Bronchial epithelial cell (primary cell): ENCODE data around the gene TMEM72. TPM values are rescaled to one million over a fixed set of nuclear protein-coding genes. Genes with fewer than 3 reads are reported as not detected.

Experiments
- DNase-seq: peaks from one replicate; pipeline ENCODE4 v3.0.0-alpha.2; 2010; ENCODE audit warnings: low read depth
- FAIRE-seq: peaks from 2 replicates; lab custom pipeline; 2011; peaks lifted over from hg19 to GRCh38; lab: Jason Lieb, UNC
- H3K27me3 ChIP-seq: 2 replicates; pipeline ENCODE4 v1.5.1; 2011; ENCODE audit warnings: low read length; ENCODE audit not compliant: control insufficient read depth, insufficient read depth
- H3K36me3 ChIP-seq: 2 replicates; pipeline ENCODE4 v1.5.1; 2011; ENCODE audit warnings: low read length; ENCODE audit not compliant: control insufficient read depth, insufficient read depth
- H3K4me3 ChIP-seq: 2 replicates; pipeline ENCODE4 v1.5.1; 2011; ENCODE audit warnings: mild to moderate bottlenecking, low read depth, low read length, control low read depth
- total RNA-seq: library from RNA; depleted of rRNA; stranded (reverse); fragments of >200 nt; gene quantifications from 2 replicates; pipeline ENCODE4 v1.2.1, GENCODE V29; 2014
- TF ChIP-seq, protein P1 (sequence below): IDR thresholded peaks from 2 replicates; pipeline ENCODE4 v1.5.1; 2011; ENCODE audit warnings: mild to moderate bottlenecking, moderate library complexity, low read length, control low read depth, inconsistent platforms; ENCODE audit not compliant: insufficient read depth, severe bottlenecking

TMEM72 gene
- total RNA-seq, 1 donor from 2014 or later, result not detected

DNA sequence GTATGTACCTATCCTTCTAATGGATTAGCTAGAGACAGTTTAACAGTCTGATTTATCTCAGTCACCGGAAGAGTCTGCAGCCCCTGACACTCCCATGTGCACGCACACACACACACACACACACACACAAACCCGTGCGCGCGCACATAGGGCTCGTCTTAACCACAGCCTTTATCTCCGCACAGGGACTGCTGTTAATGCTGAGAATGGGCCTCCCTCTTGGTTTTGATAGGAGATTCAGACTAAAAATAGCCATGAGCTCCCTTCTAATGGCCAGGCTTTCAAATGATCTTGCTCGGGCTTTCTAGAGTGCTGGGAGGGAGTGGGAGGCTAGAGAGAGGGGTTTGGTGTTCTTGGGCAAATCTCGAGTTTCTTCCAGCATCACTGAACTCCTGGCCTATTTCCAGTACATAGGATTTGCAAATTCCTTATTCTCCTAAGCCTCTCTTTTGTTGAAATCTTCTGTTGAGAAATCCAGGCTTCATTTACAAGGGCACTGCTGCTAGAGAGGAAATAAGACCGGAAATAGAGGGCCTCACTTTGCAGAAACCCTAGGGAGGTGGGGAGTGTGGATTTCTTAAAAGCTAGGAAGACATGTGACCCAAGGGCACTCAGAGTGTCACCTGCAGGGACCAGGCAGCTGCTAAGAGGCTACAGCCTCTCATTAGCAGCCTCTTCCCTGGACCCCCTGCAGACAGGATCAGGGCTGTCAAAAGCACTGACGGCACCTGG, 2.4 kb downstream of the TMEM72 start:
- FAIRE-seq, result no peak
- Histone ChIP-seq H3K36me3 (no peaks in the 10 kb centered on the region), H3K4me3 (no peak overlapping the region), H3K27me3 (no peaks in the 10 kb centered on the region)
- no peak for DNase-seq
- TF ChIP-seq, protein P1, sequence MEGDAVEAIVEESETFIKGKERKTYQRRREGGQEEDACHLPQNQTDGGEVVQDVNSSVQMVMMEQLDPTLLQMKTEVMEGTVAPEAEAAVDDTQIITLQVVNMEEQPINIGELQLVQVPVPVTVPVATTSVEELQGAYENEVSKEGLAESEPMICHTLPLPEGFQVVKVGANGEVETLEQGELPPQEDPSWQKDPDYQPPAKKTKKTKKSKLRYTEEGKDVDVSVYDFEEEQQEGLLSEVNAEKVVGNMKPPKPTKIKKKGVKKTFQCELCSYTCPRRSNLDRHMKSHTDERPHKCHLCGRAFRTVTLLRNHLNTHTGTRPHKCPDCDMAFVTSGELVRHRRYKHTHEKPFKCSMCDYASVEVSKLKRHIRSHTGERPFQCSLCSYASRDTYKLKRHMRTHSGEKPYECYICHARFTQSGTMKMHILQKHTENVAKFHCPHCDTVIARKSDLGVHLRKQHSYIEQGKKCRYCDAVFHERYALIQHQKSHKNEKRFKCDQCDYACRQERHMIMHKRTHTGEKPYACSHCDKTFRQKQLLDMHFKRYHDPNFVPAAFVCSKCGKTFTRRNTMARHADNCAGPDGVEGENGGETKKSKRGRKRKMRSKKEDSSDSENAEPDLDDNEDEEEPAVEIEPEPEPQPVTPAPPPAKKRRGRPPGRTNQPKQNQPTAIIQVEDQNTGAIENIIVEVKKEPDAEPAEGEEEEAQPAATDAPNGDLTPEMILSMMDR, result no peak

DNA sequence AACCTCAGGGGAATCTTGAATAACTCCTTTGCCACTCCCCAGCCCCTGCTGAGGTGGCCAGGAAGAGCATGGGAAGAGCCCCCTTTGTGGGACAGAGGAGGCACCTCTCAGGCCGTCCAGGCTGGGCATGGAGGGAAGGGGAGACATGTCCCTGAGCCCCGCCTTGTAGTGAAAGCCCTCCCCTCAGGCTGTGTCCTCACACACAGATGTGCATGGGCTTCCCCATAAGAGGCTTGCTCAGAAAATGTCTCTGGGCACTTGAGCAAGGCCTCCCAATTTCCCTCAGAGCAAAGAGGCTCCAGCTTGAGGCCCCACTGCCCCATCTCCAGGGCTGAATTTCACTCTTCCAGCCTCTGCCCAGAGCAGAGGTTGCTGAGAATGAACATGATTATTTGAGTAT, 3.8 kb downstream of the TMEM72 start:
- no peak overlapping the region for H3K4me3 ChIP-seq
- TF ChIP-seq, protein P1, result no peak
- no peaks in the 10 kb centered on the region for H3K36me3 ChIP-seq
- DNase-seq (no peak), FAIRE-seq (no peak)
- H3K27me3 ChIP-seq, result no peaks in the 10 kb centered on the region

DNA sequence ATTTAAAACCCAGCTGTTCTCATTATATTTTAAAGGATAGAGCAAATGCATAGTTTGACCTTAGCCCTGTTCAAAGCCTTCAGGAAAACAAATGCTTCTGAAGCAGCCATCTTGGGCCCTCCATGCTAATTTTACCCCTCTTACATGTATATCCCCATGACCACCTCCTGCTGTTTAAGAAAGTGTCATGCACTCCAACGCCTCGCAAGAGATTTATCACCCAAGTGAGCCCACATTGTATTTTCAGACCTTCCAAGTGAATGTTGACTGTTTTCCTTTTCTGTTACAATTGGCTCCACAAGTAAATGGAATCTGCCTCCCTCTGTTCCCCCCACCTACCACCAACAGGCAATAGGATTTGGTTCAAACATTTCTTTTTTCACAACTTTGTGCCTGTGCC, 5.3 kb downstream of the TMEM72 start:
- no peak for FAIRE-seq

DNA sequence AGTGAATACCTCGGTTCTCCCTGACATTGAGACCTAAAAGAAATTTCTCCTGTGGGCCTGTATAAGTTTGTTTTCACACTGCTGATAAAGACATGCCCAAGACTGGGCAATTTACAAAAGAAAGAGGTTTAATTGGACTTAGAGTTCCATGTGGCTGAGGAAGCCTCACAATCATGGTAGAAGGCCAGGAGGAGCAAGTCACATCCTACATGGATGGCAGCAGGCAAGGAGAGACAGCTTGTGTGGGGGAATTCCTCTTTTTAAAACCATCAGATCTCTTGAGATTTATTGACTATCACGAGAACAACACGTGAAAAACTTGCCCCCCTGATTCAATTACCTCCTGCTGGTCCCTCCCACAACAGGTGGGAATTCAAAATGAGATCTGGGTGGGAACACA, 6.7 kb downstream of the TMEM72 start:
- Histone ChIP-seq H3K36me3 (no peaks in the 10 kb centered on the region), H3K27me3 (no peaks in the 10 kb centered on the region), H3K4me3 (no peak overlapping the region)
- TF ChIP-seq, protein P1, result no peak
- FAIRE-seq, result no peak
- DNase-seq, result no peak

More for the DNA sequence above, 5.3 kb downstream of the TMEM72 start:
- Histone ChIP-seq H3K36me3 (no peaks in the 10 kb centered on the region), H3K4me3 (no peak overlapping the region), H3K27me3 (no peaks in the 10 kb centered on the region)
- TF ChIP-seq, protein P1, result no peak
- DNase-seq, result no peak

DNA sequence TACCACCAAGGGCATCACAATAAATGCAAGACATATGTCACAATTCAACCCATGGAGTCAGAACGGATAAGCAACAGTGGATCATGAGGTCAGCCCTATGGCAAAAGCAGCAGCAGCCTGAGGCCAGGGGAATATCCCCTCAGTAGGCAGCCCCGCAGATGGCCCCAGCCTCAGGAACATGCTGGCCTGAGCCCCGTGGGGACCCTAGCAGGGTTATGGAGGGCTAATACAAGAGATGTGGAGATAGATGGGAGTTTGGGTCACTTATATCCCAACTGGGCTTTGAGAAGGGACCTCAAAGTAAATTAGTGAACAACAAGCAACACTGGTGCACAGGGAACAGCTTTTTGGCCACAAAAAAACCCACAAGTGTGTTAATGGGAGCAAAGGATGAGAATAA, 9.1 kb downstream of the TMEM72 start:
- TF ChIP-seq, protein P1, result no peak
- no peaks in the 10 kb centered on the region for H3K36me3 ChIP-seq
- FAIRE-seq (no peak), DNase-seq (no peak)
- no peaks in the 10 kb centered on the region for H3K27me3 ChIP-seq
- no peak overlapping the region for H3K4me3 ChIP-seq

DNA sequence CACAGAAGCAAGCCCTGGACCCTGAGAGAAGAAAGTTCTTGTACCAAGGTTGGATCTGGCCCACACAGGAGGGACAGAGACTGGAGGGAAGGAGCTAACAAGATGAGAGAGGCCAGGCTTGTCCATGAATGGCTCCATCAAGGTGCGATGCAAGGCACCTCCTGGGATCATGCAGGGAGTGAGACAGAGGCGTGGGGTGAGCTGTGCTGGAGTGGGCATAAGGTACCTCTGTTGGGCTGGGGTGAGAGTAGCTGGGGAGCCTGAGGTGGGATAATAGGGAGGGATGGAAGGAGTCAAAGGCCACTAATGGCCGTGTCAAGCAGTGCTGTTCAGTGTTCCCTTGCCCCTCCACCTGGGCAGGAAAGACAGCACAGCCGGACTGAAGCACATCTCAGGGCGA, 9.9 kb downstream of the TMEM72 start:
- Histone ChIP-seq H3K4me3 (no peak overlapping the region), H3K36me3 (no peaks in the 10 kb centered on the region), H3K27me3 (no peaks in the 10 kb centered on the region)
- TF ChIP-seq, protein P1, result no peak
- FAIRE-seq (no peak), DNase-seq (no peak)
